NCI-H187 treated with DMSO at 0.1 percent for 48 hours (cell line): ENCODE results near the gene FOXI3.
"Not testable (repeated sequence)": the region's sequence is repeated elsewhere in the genome, so short reads cannot be mapped to it uniquely, and the experiment has no call there.

Experiments
- DNase-seq: peaks from one replicate; lab custom pipeline; 2025; lab: John Stamatoyannopoulos, UW

FOXI3 gene

GRCh38 chr2:88442061-88442460, 10.4 kb downstream of the FOXI3 start:
- no peak for DNase-seq

- DNase-seq, result no peak
Observed at GRCh38 chr2:88437010-88437409, 15.5 kb downstream of the FOXI3 start.

- DNase-seq, result no peak
Observed at GRCh38 chr2:88429929-88430328, 22.6 kb downstream of the FOXI3 start.

DNA sequence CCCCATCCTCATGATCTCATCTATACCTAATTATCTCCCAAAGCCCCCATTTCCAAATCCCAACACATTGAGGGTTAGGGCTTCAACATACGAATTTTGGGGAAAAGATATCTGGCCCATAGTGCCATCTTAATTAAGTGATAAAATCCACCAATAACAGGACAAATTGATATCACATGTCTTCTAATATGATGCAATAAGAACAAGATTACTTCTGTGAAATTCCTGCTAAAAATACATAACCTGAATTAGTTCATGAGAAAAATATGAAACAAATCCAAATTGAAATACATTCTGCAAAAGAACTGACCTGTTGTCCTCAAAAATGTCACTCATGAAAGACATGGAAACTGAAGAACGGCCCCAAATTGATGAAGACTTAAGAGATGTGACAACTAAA, 28.8 kb downstream of the FOXI3 start:
- DNase-seq, result no peak

DNA sequence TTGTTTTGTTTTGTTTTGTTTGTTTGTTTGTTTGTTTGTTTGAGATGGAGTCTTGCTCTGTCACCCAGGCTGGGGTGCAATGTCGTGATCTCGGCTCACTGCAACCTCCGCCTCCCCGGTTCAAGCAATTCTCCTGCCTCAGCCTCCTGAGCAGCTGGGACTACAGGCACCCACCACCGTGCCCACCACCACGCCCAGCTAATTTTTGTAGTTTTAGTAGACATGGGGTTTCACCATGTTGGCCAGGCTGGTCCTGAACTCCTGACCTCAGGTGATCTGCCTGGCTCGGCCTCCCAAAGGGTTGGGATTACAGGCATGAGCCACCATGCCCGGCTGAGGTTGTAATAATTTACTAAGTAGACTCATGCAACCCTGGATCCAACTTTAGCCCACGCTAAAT, 33.4 kb downstream of the FOXI3 start:
- not testable (repeated sequence) for DNase-seq

- no peak for DNase-seq
Observed at GRCh38 chr2:88416016-88416663, 36.4 kb downstream of the FOXI3 start.

DNA sequence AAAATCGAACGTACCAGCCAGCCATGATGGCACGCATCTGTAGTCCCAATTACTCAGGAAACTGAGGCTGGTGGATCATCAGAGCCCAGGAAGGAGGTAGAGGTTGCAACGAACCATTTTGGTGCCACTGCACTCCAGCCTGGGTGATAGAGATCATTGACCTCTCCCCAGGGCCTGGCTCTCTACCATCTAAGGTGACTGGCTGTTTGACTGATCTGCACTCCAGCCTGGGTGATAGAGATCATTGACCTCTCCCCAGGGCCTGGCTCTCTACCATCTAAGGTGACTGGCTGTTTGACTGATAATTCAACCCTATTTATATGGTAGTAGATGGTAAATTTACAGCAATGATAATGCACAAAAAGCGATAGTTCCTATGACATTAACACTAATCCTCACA, 43.6 kb downstream of the FOXI3 start:
- not testable (repeated sequence) for DNase-seq

DNA sequence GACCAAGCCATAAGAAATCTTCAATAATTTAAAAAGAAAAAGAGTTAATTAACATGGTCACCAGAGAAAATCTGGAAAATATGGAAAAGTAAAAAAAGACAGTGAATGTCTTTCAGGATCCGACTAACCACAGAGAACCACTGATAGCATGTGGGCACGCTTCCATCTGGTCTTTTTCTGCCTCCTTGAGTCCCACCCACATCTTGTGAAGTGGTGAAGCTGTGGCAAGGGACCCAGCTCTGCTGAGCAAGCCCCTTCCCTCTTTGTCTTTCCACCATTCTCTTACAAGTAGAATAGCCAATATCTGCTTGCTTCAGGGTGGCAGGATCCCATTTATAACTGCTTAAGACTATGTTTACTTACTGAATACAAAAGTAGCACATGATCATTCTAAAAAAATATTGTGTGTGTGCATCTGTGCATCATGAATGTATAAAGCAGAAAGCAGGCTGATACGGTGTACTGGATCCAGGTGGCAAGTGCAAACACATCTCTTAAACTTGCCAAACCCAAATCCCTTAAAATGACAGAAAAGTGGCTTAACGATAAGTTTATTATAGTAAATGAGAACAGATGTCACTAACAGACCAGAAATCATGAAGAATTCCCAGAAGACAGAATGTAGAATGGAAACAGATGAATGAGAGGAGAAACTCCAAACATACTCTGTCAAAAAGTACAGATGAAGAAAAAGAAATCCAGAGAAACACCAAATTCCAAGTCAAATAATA, 52.3 kb downstream of the FOXI3 start:
- DNase-seq, result no peak

DNA sequence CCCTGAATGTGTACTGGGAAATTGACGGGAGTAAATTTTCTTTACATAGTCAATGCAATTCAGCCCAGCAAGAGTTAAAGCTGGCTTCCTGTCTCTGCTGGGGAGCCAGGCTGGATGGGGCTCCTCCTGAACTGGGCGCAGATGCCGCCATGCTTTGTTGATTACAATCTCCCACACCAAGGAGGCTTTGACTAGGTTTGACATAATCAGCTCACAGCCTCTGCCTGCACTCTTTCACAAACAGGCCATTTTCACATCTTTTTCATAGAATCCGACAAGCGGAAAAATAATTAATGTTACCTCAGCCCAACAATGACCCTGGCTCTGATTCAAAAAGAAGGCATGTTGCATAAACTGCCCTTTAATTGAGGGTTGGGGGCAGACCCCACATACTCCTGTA, 54.3 kb downstream of the FOXI3 start:
- DNase-seq, result no peak
